Right lobe of liver (tissue), 4 donors: ENCODE data around the gene CLIC5.

Experiments used
- CTCF ChIP-seq, 4 donors: fragments of 200-600 bp in 3 of 4; fragments of 450-650 bp in 1 of 4; IDR thresholded peaks; one replicate each; pipeline versions ENCODE4 v1.5.1 to v1.8.0; 2016 to 2022; ENCODE audit warnings: antibody characterized with exemption in 4 of 4, mild to moderate bottlenecking in 2 of 4
- POLR2A ChIP-seq: fragments of 450-650 bp; IDR thresholded peaks from one replicate; pipeline ENCODE4 v1.6.1; 2017; ENCODE audit warnings: antibody characterized with exemption, mild to moderate bottlenecking
- donor health status: DM: no; HTN: no; CAD: no.
- donor health status: DM: no; HTN: no; CAD: no.
- donor health status: DM: no; HTN: yes; CAD: no.

GRCh38 chr6:45858691-45859090 lies 157.0 kb downstream of the CLIC5 start:
- TF ChIP-seq POLR2A (no peak), CTCF (IDR thresholded peaks at IDR 0.05) (no peak)
